ENCODE results near the gene RBP2. TPM values are rescaled to one million over a fixed set of nuclear protein-coding genes. Genes with fewer than 3 reads are reported as not detected.

The RBP2 gene
- total RNA-seq (0.09 TPM), polyA plus RNA-seq (0.37 TPM)
- long read RNA-seq, donor 1 = 0 reads
- long read RNA-seq, donor 2 = 0 reads
- long read RNA-seq, donor 3 = 0 reads
- long read RNA-seq, donor 4, partial matches to known transcripts = 0 of 4 reads
- long read RNA-seq, donor 4, other reads (novel, unspliced or antisense) = 0 of 4 reads
- long read RNA-seq, donor 5, partial matches to known transcripts = 0 of 3 reads
- long read RNA-seq, donor 5, other reads (novel, unspliced or antisense) = 0 of 3 reads
- long read RNA-seq, donor 6 = 0 reads
- long read RNA-seq, donor 7 = 0 reads
- long read RNA-seq, donor 8 = 0 reads
- long read RNA-seq, donor 9, partial matches to known transcripts = 0 of 1 reads
- long read RNA-seq, donor 9, other reads (novel, unspliced or antisense) = 0 of 1 reads
- long read RNA-seq, donor 10 = 0 reads

- no peaks in the 10 kb centered on the region for H3K27me3 ChIP-seq (ENCODE audit: control insufficient read depth in 2 of 2, insufficient read depth in 1 of 2, low read length in 1 of 2)
- H3K9me3 ChIP-seq (ENCODE audit: control insufficient read depth in 2 of 2, insufficient read depth in 1 of 2, low read length in 1 of 2) = no peaks in the 10 kb centered on the region
- H3K4me3 ChIP-seq (ENCODE audit: low read length in 2 of 2) = no peak within 1 kb of the TSS
- no peaks in the 10 kb centered on the region for H3K36me3 ChIP-seq (ENCODE audit: control insufficient read depth in 2 of 2, insufficient read depth in 2 of 2, low read length in 1 of 2)
- DNase-seq (ENCODE audit: low read depth in 6 of 9, low spot score in 9 of 9) = no peak
- H3K4me1 ChIP-seq (ENCODE audit: control insufficient read depth in 2 of 2, insufficient read depth in 2 of 2, low read length in 2 of 2) = no peaks in the 10 kb centered on the region
- WGBS = 96% methylated on average over 4 of the region's 4 CpGs
- H3K27ac ChIP-seq (ENCODE audit: low read depth in 1 of 2, low read length in 1 of 2) = no peak within 1 kb of the TSS
Observed at GRCh38 chr3:139476348-139476747, at the start of gene RBP2. Gene RBP2, minus strand, starts transcription at chr3:139476516. Its CDS starts 57 bp downstream, at chr3:139476459.

- WGBS = 95% methylated on average over 7 of the region's 7 CpGs
Observed at GRCh38 chr3:139524841-139525636, 48.7 kb upstream of the RBP2 start.

GRCh38 chr3:139523718-139524117 lies 47.4 kb upstream of the RBP2 start:
- WGBS = 62% methylated on average over 1 of the region's 1 CpG
- Histone ChIP-seq H3K4me1 (ENCODE audit: control insufficient read depth in 2 of 2, insufficient read depth in 2 of 2, low read length in 2 of 2) (no peaks in the 10 kb centered on the region), H3K4me3 (ENCODE audit: low read length in 2 of 2) (no peak overlapping the region), H3K27me3 (ENCODE audit: control insufficient read depth in 2 of 2, insufficient read depth in 1 of 2, low read length in 1 of 2) (no peaks in the 10 kb centered on the region), H3K9me3 (ENCODE audit: control insufficient read depth in 2 of 2, insufficient read depth in 1 of 2, low read length in 1 of 2) (no peaks in the 10 kb centered on the region), H3K36me3 (ENCODE audit: control insufficient read depth in 2 of 2, insufficient read depth in 2 of 2, low read length in 1 of 2) (no peaks in the 10 kb centered on the region), H3K27ac (ENCODE audit: low read depth in 1 of 2, low read length in 1 of 2) (no peak overlapping the region)
- no peak for DNase-seq (ENCODE audit: low read depth in 6 of 9, low spot score in 9 of 9)

More at GRCh38 chr3:139524841-139525636, 48.7 kb upstream of the RBP2 start:
- Histone ChIP-seq H3K4me1 (ENCODE audit: control insufficient read depth in 2 of 2, insufficient read depth in 2 of 2, low read length in 2 of 2) (no peaks in the 10 kb centered on the region), H3K36me3 (ENCODE audit: control insufficient read depth in 2 of 2, insufficient read depth in 2 of 2, low read length in 1 of 2) (no peaks in the 10 kb centered on the region), H3K27ac (ENCODE audit: low read depth in 1 of 2, low read length in 1 of 2) (no peak overlapping the region), H3K27me3 (ENCODE audit: control insufficient read depth in 2 of 2, insufficient read depth in 1 of 2, low read length in 1 of 2) (no peaks in the 10 kb centered on the region), H3K4me3 (ENCODE audit: low read length in 2 of 2) (no peak overlapping the region), H3K9me3 (ENCODE audit: control insufficient read depth in 2 of 2, insufficient read depth in 1 of 2, low read length in 1 of 2) (no peaks in the 10 kb centered on the region)
- DNase-seq (ENCODE audit: low read depth in 6 of 9, low spot score in 9 of 9) = no peak

GRCh38 chr3:139523166-139523565 lies 46.9 kb upstream of the RBP2 start:
- H3K4me1 ChIP-seq (ENCODE audit: control insufficient read depth in 2 of 2, insufficient read depth in 2 of 2, low read length in 2 of 2) = no peaks in the 10 kb centered on the region
- no peaks in the 10 kb centered on the region for H3K36me3 ChIP-seq (ENCODE audit: control insufficient read depth in 2 of 2, insufficient read depth in 2 of 2, low read length in 1 of 2)
- no peaks in the 10 kb centered on the region for H3K27me3 ChIP-seq (ENCODE audit: control insufficient read depth in 2 of 2, insufficient read depth in 1 of 2, low read length in 1 of 2)
- WGBS = 95% methylated on average over 5 of the region's 5 CpGs
- no peak overlapping the region for H3K4me3 ChIP-seq (ENCODE audit: low read length in 2 of 2)
- no peaks in the 10 kb centered on the region for H3K9me3 ChIP-seq (ENCODE audit: control insufficient read depth in 2 of 2, insufficient read depth in 1 of 2, low read length in 1 of 2)
- DNase-seq (ENCODE audit: low read depth in 6 of 9, low spot score in 9 of 9) = no peak
- no peak overlapping the region for H3K27ac ChIP-seq (ENCODE audit: low read depth in 1 of 2, low read length in 1 of 2)

GRCh38 chr3:139522421-139522820 lies 46.1 kb upstream of the RBP2 start:
- no peak overlapping the region for H3K4me3 ChIP-seq (ENCODE audit: low read length in 2 of 2)
- H3K36me3 ChIP-seq (ENCODE audit: control insufficient read depth in 2 of 2, insufficient read depth in 2 of 2, low read length in 1 of 2) = no peaks in the 10 kb centered on the region
- no peaks in the 10 kb centered on the region for H3K9me3 ChIP-seq (ENCODE audit: control insufficient read depth in 2 of 2, insufficient read depth in 1 of 2, low read length in 1 of 2)
- no peak for DNase-seq (ENCODE audit: low read depth in 6 of 9, low spot score in 9 of 9)
- no peaks in the 10 kb centered on the region for H3K27me3 ChIP-seq (ENCODE audit: control insufficient read depth in 2 of 2, insufficient read depth in 1 of 2, low read length in 1 of 2)
- H3K4me1 ChIP-seq (ENCODE audit: control insufficient read depth in 2 of 2, insufficient read depth in 2 of 2, low read length in 2 of 2) = no peaks in the 10 kb centered on the region
- WGBS = 66% methylated on average over 2 of the region's 2 CpGs
- no peak overlapping the region for H3K27ac ChIP-seq (ENCODE audit: low read depth in 1 of 2, low read length in 1 of 2)

- Histone ChIP-seq H3K27ac (ENCODE audit: low read depth in 1 of 2, low read length in 1 of 2) (no peak overlapping the region), H3K9me3 (ENCODE audit: control insufficient read depth in 2 of 2, insufficient read depth in 1 of 2, low read length in 1 of 2) (no peaks in the 10 kb centered on the region), H3K4me3 (ENCODE audit: low read length in 2 of 2) (no peak overlapping the region), H3K4me1 (ENCODE audit: control insufficient read depth in 2 of 2, insufficient read depth in 2 of 2, low read length in 2 of 2) (no peaks in the 10 kb centered on the region), H3K27me3 (ENCODE audit: control insufficient read depth in 2 of 2, insufficient read depth in 1 of 2, low read length in 1 of 2) (no peaks in the 10 kb centered on the region), H3K36me3 (ENCODE audit: control insufficient read depth in 2 of 2, insufficient read depth in 2 of 2, low read length in 1 of 2) (no peaks in the 10 kb centered on the region)
- DNase-seq (ENCODE audit: low read depth in 6 of 9, low spot score in 9 of 9) = no peak
- WGBS = 79% methylated on average over 1 of the region's 1 CpG
Observed at GRCh38 chr3:139521816-139522215, 45.5 kb upstream of the RBP2 start.

- DNase-seq (ENCODE audit: low read depth in 6 of 9, low spot score in 9 of 9) = no peak
- Histone ChIP-seq H3K27me3 (ENCODE audit: control insufficient read depth in 2 of 2, insufficient read depth in 1 of 2, low read length in 1 of 2) (no peaks in the 10 kb centered on the region), H3K4me1 (ENCODE audit: control insufficient read depth in 2 of 2, insufficient read depth in 2 of 2, low read length in 2 of 2) (no peaks in the 10 kb centered on the region), H3K9me3 (ENCODE audit: control insufficient read depth in 2 of 2, insufficient read depth in 1 of 2, low read length in 1 of 2) (no peaks in the 10 kb centered on the region), H3K27ac (ENCODE audit: low read depth in 1 of 2, low read length in 1 of 2) (no peak overlapping the region), H3K36me3 (ENCODE audit: control insufficient read depth in 2 of 2, insufficient read depth in 2 of 2, low read length in 1 of 2) (no peaks in the 10 kb centered on the region), H3K4me3 (ENCODE audit: low read length in 2 of 2) (no peak overlapping the region)
- 95% methylated on average over 3 of the region's 3 CpGs for WGBS
Observed at GRCh38 chr3:139521144-139521543, 44.8 kb upstream of the RBP2 start.

GRCh38 chr3:139519998-139520737 lies 43.9 kb upstream of the RBP2 start:
- Histone ChIP-seq H3K27me3 (ENCODE audit: control insufficient read depth in 2 of 2, insufficient read depth in 1 of 2, low read length in 1 of 2) (no peaks in the 10 kb centered on the region), H3K36me3 (ENCODE audit: control insufficient read depth in 2 of 2, insufficient read depth in 2 of 2, low read length in 1 of 2) (no peaks in the 10 kb centered on the region), H3K4me3 (ENCODE audit: low read length in 2 of 2) (no peak overlapping the region), H3K9me3 (ENCODE audit: control insufficient read depth in 2 of 2, insufficient read depth in 1 of 2, low read length in 1 of 2) (no peaks in the 10 kb centered on the region), H3K4me1 (ENCODE audit: control insufficient read depth in 2 of 2, insufficient read depth in 2 of 2, low read length in 2 of 2) (no peaks in the 10 kb centered on the region), H3K27ac (ENCODE audit: low read depth in 1 of 2, low read length in 1 of 2) (no peak overlapping the region)
- 91% methylated on average over 7 of the region's 7 CpGs for WGBS
- no peak for DNase-seq (ENCODE audit: low read depth in 6 of 9, low spot score in 9 of 9)
